Immature natural killer cell (primary cell): ENCODE data around the gene GRIFIN. TPM values are rescaled to one million over a fixed set of nuclear protein-coding genes. Genes with fewer than 3 reads are reported as not detected.
"Not testable (repeated sequence)": the region's sequence is repeated elsewhere in the genome, so short reads cannot be mapped to it uniquely, and the experiment has no call there.

Experiments used
- DNase-seq, 3 donors: peaks; one replicate each; pipeline ENCODE4 v3.0.0; 2022; ENCODE audit warnings: mixed read lengths in 1 of 3
- H3K27ac Mint-ChIP-seq, 6 donors: one replicate each; pipeline ENCODE4 v1.8.0; 2020; ENCODE audit warnings: mixed read lengths in 6 of 6, mild to moderate bottlenecking in 5 of 6, inconsistent platforms in 4 of 6, moderate library complexity in 3 of 6
- H3K27me3 Mint-ChIP-seq, 3 donors: one replicate each; pipeline ENCODE4 v1.8.0; 2020 to 2021; ENCODE audit warnings: low read depth in 3 of 3, mild to moderate bottlenecking in 3 of 3, mixed read lengths in 3 of 3, moderate library complexity in 3 of 3, inconsistent platforms in 1 of 3
- H3K36me3 Mint-ChIP-seq, 3 donors: one replicate each; pipeline ENCODE4 v1.8.0; 2020; ENCODE audit warnings: mixed read lengths in 3 of 3, inconsistent platforms in 2 of 3, mild to moderate bottlenecking in 2 of 3
- H3K4me1 Mint-ChIP-seq, 2 donors: one replicate each; pipeline ENCODE4 v1.8.0; 2020; ENCODE audit warnings: inconsistent platforms in 2 of 2, mild to moderate bottlenecking in 2 of 2, mixed read lengths in 2 of 2, moderate library complexity in 1 of 2
- H3K4me3 Mint-ChIP-seq, 5 donors: one replicate each; pipeline ENCODE4 v1.8.0; 2020; ENCODE audit warnings: mild to moderate bottlenecking in 5 of 5, mixed read lengths in 5 of 5, inconsistent platforms in 3 of 5, moderate library complexity in 3 of 5
- H3K9me3 Mint-ChIP-seq, 6 donors: one replicate each; pipeline ENCODE4 v1.8.0; 2020; ENCODE audit warnings: mild to moderate bottlenecking in 6 of 6, mixed read lengths in 6 of 6, inconsistent platforms in 4 of 6, moderate library complexity in 3 of 6
- polyA plus RNA-seq, 3 donors: library from polyadenylated mRNA; unstranded; fragments of 300-500 nt; fragmentation: Illumina TruSeq; gene quantifications; one replicate each; pipeline ENCODE4 v1.2.3, GENCODE V29; 2021

The GRIFIN gene
- polyA plus RNA-seq, 3 donors from 2014 or later, result not detected

DNA sequence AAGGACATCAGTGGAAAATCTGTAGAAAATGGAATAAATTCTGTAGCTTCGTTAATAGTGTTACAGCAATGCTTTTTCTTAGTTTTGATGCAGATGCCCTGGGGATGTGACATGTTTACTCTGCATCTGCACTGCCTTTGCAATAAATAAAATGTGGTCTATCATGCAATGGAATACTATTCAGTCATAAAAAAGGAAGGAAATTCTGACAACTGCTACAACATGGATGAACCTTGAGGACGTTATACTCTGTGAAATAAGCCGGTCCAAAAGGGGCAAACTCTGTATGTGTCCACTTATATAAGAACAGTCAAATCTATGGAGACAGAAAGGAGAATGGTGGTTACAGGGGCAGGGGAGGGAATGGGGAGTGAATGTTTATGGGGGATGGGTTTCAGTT is 13.5 kb downstream of the GRIFIN start:
- Mint-ChIP-seq H3K9me3 (no peaks in the 10 kb centered on the region), H3K4me1 (peaks cover 10 to 13% of the 10 kb centered on the region in 2 donors), H3K27ac (no peak overlapping the region), H3K27me3 (peaks cover 0 to 7% (median 6%) of the 10 kb centered on the region in 3 donors), H3K36me3 (no peaks in the 10 kb centered on the region), H3K4me3 (no peak overlapping the region)
- no peak for DNase-seq

DNA sequence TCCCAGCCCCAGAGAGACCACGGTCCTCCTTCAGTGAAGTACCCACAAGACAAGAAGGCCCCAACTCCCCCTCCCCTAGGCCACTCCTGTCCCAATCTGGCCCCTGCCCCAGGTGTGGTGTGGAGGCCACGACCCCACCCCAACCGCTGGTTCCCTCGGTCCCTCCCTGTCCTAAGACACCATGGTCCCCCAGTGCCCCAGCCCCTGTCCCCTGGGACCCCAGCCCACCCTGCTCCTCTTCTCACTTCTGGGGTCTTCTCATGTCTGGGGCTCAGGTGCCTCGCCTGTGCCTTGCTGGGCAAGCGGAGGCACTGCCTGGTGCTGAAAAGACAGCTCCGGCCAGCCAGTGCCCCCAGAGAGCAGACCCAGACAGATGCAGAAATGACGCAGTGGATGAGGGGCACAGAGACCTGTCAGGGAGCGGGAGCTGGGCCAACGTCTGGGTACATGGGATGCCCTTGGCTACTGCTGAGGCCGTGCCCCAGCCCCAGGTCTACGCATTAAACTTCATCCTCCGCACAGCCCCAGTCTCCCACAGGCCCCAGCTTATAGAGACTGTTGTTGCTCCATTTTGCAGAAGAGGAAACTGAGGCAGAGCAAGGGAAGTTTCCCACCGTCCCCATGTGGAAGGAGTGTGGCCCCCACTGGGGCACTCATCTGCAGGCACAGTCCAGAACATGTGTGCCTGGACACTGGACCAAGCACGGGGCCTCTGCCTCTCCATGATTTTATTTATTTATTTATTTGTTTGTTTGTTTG is 14.8 kb downstream of the GRIFIN start:
- H3K4me3 Mint-ChIP-seq, result no peak overlapping the region
- no peaks in the 10 kb centered on the region for H3K36me3 Mint-ChIP-seq
- H3K27me3 Mint-ChIP-seq, result peaks cover 0 to 10% (median 7%) of the 10 kb centered on the region in 3 donors
- H3K27ac Mint-ChIP-seq, result no peak overlapping the region
- H3K9me3 Mint-ChIP-seq, result no peaks in the 10 kb centered on the region
- peaks cover 19 to 23% of the 10 kb centered on the region in 2 donors for H3K4me1 Mint-ChIP-seq
- no peak for DNase-seq

DNA sequence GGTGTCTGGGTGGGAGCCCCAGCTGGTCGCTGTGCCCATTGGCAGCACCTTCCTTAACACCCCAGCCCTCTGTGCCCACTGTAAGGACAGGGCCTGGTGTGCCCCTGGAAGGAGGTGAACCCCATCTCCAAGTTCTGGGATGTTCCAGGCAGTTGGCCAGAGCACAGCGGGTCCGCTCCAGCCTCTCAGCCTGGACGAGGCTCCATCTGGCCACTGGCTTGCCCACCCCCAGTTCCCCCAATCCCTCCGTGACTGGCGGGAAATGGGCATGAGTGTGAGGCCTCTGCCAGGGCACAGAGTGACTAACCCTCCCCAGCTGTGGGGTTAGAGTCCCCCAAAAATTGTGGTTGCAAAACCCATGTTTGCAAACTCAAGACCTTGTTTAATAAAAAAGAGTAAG is 15.6 kb downstream of the GRIFIN start:
- H3K9me3 Mint-ChIP-seq, result no peaks in the 10 kb centered on the region
- DNase-seq, result no peak

DNA sequence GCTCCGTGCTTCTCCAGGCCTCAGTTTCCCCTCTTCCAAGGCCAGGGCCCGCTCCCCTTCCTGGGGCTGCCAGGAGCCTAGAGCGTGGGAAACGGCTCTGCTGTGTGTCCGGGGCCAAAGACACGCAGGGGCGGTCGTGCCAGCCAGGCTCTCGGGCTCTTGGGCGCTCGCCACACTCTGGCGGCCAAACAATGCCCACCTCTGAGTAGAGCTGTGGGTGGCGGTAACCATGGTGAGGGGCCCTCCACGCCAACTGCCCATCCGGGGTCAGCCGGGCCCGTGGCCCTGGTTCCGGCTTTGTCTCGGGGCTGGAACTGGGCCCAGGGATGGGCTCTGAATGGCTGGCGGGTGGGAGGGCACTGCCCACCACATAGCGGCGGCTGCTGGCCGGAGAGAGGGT is 16.0 kb downstream of the GRIFIN start:
- Mint-ChIP-seq H3K9me3 (no peaks in the 10 kb centered on the region), H3K4me3 (no peak overlapping the region), H3K27me3 (peaks cover 3 to 10% (median 7%) of the 10 kb centered on the region in 3 donors), H3K4me1 (peaks cover 20 to 24% of the 10 kb centered on the region in 2 donors), H3K27ac (no peak overlapping the region), H3K36me3 (no peaks in the 10 kb centered on the region)
- DNase-seq, result no peak

More for the DNA sequence above, 15.6 kb downstream of the GRIFIN start:
- H3K4me1 Mint-ChIP-seq, result peaks cover 20 to 24% of the 10 kb centered on the region in 2 donors
- H3K4me3 Mint-ChIP-seq, result no peak overlapping the region
- peaks cover 2 to 10% (median 7%) of the 10 kb centered on the region in 3 donors for H3K27me3 Mint-ChIP-seq
- no peak overlapping the region for H3K27ac Mint-ChIP-seq
- H3K36me3 Mint-ChIP-seq, result no peaks in the 10 kb centered on the region

DNA sequence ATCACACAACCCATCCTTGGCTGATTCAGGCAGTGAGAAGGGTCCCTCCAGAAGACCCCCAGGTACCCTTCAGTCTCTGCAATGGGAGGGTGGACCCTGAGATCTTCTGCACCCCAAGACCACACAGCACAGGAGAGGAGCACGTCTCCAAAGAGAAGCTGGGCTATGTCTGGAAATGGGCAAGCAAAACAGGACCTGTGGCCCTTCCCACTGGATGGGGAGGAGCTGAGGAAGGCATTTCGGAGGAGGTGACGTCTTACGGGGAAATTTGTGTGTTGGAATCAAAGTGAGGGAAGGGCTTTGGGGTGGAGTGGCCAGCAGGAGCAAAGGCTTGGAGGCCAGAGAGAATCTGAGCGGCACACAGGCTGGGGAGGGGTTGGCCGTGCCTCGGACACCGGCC is 16.5 kb downstream of the GRIFIN start:
- peaks cover 20 to 24% of the 10 kb centered on the region in 2 donors for H3K4me1 Mint-ChIP-seq
- H3K9me3 Mint-ChIP-seq, result no peaks in the 10 kb centered on the region
- peak overlapping the region in 3 of 6 donors; percentile 24 to 30 (median 24) for H3K27ac Mint-ChIP-seq
- DNase-seq, result no peak
- H3K36me3 Mint-ChIP-seq, result no peaks in the 10 kb centered on the region
- peaks cover 3 to 10% (median 7%) of the 10 kb centered on the region in 3 donors for H3K27me3 Mint-ChIP-seq
- no peak overlapping the region for H3K4me3 Mint-ChIP-seq

DNA sequence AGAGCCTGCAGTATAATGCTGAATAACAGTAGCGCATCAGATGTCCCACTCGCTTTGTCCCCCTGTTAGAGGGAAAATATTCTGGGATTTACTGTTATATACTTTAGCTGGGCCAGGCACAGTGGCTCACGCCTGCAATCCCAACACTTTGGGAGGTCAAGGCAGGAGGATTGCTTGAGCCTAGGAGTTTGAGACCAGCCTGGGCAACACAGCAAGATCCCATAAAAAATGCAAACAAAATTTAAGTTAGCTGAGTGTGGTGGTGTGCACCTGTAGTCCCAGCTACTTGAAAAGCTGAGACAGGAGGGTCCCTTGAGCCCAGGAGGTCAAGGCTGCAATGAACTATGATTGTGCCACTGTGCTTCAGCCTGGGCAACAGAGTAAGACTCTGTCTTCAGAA is 22.3 kb downstream of the GRIFIN start:
- H3K9me3 Mint-ChIP-seq, DNase-seq, H3K36me3 Mint-ChIP-seq: not testable (repeated sequence)
- peaks cover 6 to 13% (median 7%) of the 10 kb centered on the region in 3 donors for H3K27me3 Mint-ChIP-seq
- peak overlapping the region in 1 of 6 donors; percentile 35 for H3K27ac Mint-ChIP-seq
- peak overlapping the region in 2 of 5 donors; percentile 27 to 35 for H3K4me3 Mint-ChIP-seq
- H3K4me1 Mint-ChIP-seq, result peaks cover 35 to 41% of the 10 kb centered on the region in 2 donors

DNA sequence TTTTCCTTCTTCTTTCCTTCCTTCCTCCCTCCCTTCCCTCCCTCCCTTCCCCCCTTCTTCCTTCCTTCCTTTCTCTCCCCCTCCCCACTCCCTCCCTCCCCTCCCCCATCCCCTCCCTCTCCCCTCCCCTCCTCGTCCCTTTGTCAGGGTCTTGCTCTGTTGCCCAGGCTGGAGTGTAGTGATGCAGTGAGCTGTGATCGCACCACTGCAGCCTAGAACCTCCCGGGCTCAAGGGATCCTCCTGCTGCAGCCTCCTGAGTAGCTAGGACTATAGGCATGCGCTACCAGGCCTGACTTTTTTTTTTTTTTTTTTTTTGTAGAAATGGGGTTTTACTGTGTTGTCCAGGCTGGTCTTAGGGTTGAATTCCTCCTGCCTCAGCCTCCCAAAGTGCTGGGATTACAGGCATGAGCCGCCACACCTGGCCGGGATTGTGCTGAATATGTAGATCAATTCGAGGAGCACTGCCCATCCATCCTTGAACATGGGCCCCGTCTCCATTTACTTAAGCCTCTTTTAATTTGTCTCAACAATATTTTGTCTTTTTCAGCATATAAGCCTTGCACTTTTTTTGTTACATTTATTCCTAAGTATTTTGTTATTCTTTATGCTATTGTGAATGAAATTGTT is 23.4 kb downstream of the GRIFIN start:
- Mint-ChIP-seq H3K4me1 (peaks cover 30 to 42% of the 10 kb centered on the region in 2 donors), H3K36me3 (no peaks in the 10 kb centered on the region), H3K4me3 (peak overlapping the region in 4 of 5 donors; percentile 33 to 70 (median 46)), H3K27me3 (peaks cover 3 to 8% (median 6%) of the 10 kb centered on the region in 3 donors), H3K9me3 (no peaks in the 10 kb centered on the region), H3K27ac (no peak overlapping the region)
- DNase-seq, result no peak

DNA sequence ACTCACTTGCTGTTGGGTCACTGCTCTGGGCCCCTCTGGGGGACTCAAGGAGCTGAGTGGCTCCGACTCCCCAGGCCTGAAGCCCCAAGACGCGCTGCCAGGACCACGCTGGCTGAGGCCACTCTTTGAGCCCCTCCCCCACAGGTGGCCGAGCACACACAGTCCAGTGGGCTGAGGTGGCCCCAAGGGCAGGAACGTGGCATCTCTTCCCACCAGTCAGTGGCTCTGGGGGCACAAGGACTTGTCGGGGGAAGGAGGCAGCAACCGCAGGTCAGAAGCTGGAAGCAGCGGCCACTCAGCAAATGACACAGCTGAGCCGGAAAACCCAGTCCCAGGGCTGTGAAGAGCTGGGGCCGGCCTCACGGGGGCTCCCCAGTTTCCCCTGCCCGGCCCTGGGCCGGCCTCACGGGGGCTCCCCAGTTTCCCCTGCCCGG is 24.1 kb downstream of the GRIFIN start:
- peaks cover 2 to 7% (median 5%) of the 10 kb centered on the region in 3 donors for H3K27me3 Mint-ChIP-seq
- peaks cover 29 to 37% of the 10 kb centered on the region in 2 donors for H3K4me1 Mint-ChIP-seq
- peak overlapping the region; percentile 72 to 85 (median 80) for H3K4me3 Mint-ChIP-seq
- H3K27ac Mint-ChIP-seq, result peak overlapping the region; percentile 43 to 72 (median 65)
- H3K9me3 Mint-ChIP-seq, result no peaks in the 10 kb centered on the region
- no peaks in the 10 kb centered on the region for H3K36me3 Mint-ChIP-seq
- peak; percentile 38 to 46 (median 45) for DNase-seq

DNA sequence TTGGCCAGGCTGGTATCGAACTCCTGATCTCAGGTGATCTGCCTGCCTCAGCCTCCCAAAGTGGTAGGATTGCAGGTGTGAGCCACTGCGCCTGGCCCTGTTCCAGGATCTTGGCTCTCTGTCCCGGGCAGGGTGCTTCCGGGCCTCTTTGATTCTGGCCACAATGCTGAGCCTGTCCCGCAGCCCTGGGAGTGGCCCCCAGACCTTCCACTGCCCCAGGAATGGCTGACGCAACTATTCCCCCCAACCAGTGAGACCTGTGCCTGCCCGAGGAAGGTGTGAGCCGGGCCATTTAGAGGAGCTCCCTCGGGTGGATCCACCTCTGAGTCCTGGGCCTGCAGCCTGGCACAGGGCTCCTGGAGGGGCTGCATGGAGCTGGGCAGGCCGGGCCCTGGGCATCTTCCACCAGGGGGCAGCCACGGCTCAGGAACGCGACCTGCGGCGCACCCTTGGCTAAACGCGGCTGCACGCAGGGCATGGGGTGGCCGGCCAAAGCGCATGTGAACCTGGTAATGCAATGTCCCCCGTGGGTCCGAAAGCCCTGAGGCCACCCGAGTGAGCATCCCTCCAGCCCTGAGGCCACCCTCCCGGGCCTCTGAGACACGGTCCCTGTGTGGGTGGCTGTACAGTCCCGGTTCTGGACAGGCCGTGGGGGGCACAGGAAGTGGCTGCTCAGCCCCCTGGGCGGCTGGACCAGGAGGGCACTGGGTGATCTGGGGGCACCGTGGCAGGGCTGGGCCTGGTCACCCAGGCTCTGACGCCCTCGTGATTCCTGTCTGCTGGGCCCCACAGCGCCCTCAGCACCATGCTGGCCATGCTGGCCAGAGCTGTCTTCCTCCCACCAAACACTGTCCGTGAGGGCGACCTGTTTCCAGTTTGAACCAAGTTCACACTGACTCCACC is 24.8 kb downstream of the GRIFIN start:
- H3K9me3 Mint-ChIP-seq, result no peaks in the 10 kb centered on the region
- peak; percentile 70 to 73 (median 70) for DNase-seq
- no peaks in the 10 kb centered on the region for H3K36me3 Mint-ChIP-seq
- peak overlapping the region; percentile 51 to 78 (median 68) for H3K27ac Mint-ChIP-seq
- peaks cover 2 to 7% (median 5%) of the 10 kb centered on the region in 3 donors for H3K27me3 Mint-ChIP-seq
- H3K4me3 Mint-ChIP-seq, result peak overlapping the region; percentile 72 to 85 (median 80)
- peaks cover 24 to 31% of the 10 kb centered on the region in 2 donors for H3K4me1 Mint-ChIP-seq

DNA sequence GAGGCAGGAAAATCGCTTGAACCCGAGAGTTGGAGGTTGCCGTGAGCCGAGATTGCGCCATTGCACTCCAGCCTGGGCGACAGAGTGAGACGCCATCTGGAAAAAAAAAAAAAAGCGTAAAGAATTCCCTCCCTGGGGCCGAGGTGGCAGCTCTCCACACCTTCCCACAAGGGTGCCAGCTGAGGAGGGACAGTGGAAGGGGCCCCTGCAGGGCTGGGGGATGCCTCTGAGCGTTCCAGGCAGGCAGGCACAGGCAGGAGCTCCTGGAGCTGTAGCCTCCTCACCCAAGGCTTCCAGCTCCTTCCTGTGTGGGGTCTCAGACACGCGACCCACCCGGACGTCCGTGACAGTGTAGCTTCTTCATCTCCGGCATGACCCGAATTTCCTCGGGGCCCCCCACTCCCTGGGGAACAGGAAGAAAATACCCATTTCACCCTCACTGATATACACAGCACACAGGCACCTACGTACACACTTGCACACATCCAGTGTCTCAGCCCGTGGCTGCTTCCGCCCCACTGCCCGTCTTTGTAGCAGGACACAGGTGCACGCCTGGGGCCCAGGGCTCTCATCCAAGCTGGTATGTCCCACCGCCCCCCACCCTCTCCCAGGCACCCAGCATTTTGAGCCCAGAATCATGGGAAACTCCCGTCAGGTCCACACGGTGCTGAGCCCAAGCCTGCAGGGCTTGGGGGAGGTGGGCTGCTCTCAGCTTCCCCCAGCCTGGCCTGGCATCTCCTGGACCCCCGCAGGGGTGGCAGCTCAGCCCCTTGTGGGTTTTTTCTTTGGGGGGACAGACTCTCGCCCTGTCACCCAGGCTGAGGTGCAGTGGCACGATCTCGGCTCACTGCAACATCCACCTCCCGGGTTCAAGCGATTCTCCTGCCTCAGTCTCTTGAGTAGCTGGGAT is 25.7 kb downstream of the GRIFIN start:
- no peak for DNase-seq
- Mint-ChIP-seq H3K27me3 (peaks cover 2 to 5% (median 4%) of the 10 kb centered on the region in 3 donors), H3K4me1 (peaks cover 27 to 30% of the 10 kb centered on the region in 2 donors), H3K9me3 (no peaks in the 10 kb centered on the region), H3K36me3 (no peaks in the 10 kb centered on the region), H3K4me3 (peak overlapping the region in 1 of 5 donors; percentile 47), H3K27ac (peak overlapping the region in 4 of 6 donors; percentile 40 to 82 (median 79))

DNA sequence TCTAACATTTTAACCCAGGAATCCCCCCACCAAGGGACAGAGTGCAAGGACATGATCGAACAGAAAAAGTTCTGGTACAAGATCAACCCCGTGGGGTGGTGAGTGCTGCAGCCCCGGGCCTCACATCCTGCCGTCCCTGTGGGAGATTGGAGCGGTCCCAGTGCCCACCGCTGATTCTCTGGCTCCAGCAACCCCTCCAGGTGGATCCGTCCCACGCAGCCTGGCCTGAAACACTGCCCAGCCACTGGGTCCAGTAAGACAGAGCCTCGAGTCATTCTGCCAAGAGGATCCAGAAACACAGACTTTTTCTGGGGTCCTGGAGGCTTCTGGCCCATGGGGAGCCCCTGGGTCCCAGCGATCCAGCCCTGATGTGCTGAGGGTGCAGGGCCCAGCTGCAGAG is 29.5 kb downstream of the GRIFIN start:
- H3K4me1 Mint-ChIP-seq, result peaks cover 21 to 32% of the 10 kb centered on the region in 2 donors
- no peaks in the 10 kb centered on the region for H3K9me3 Mint-ChIP-seq
- no peak overlapping the region for H3K27ac Mint-ChIP-seq
- peaks cover 0 to 8% (median 4%) of the 10 kb centered on the region in 3 donors for H3K36me3 Mint-ChIP-seq
- no peak for DNase-seq
- no peak overlapping the region for H3K4me3 Mint-ChIP-seq
- peaks cover 2 to 7% (median 4%) of the 10 kb centered on the region in 3 donors for H3K27me3 Mint-ChIP-seq

DNA sequence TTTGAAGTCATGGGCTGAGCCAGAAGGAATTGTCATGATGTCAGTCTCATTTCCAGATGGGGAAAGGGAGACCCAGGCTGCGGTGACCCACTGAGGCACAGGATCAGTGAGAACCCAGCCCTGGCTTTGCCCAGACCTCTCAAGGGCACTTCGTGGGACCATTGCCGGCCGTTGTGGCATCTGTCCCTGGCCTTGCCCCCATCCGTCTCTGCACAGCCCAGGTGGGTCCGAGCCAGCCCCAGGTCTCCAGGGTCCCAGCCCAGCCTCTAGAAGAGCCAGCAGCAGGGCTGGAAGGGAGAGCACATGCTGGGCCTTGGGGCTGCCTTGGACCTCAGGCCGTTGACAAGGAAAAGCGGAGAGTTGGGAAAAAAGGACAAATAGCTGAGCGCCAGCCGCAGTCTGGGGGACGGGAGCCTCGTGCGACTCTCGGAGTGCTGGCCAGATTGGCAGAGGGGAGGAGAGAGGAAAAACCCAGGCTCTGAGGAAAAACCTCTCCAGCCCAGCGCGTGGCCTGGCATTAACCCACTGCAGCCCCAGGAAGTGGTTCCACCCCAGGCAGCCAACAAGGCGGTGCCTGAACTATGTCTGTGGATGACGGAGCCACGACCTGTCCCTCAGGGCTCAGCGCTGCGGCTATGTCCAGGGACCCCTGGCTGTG is 30.2 kb downstream of the GRIFIN start:
- peak overlapping the region in 1 of 6 donors; percentile 59 for H3K27ac Mint-ChIP-seq
- peaks cover 28 to 35% of the 10 kb centered on the region in 2 donors for H3K4me1 Mint-ChIP-seq
- peaks cover 0 to 9% (median 5%) of the 10 kb centered on the region in 3 donors for H3K36me3 Mint-ChIP-seq
- DNase-seq, result no peak
- no peaks in the 10 kb centered on the region for H3K9me3 Mint-ChIP-seq
- peaks cover 2 to 12% (median 4%) of the 10 kb centered on the region in 3 donors for H3K27me3 Mint-ChIP-seq
- no peak overlapping the region for H3K4me3 Mint-ChIP-seq
